Glutamatergic neuron (in vitro differentiated cells): ENCODE data around the gene MYLK2. TPM values are rescaled to one million over a fixed set of nuclear protein-coding genes. Genes with fewer than 3 reads are reported as not detected.

Source experiments
- DNase-seq: peaks from one replicate; pipeline ENCODE4 v3.0.0; 2022
- H3K27ac Mint-ChIP-seq: one replicate; pipeline ENCODE4 v1.8.0; 2020; ENCODE audit warnings: mild to moderate bottlenecking, mixed read lengths, inconsistent platforms; ENCODE audit not compliant: unreplicated experiment
- H3K27me3 Mint-ChIP-seq: one replicate; pipeline ENCODE4 v1.8.0; 2020; ENCODE audit warnings: mild to moderate bottlenecking, moderate library complexity, mixed read lengths, inconsistent platforms; ENCODE audit not compliant: unreplicated experiment
- H3K36me3 Mint-ChIP-seq: one replicate; pipeline ENCODE4 v1.8.0; 2020; ENCODE audit warnings: mild to moderate bottlenecking, mixed read lengths, inconsistent platforms; ENCODE audit not compliant: unreplicated experiment
- H3K4me1 Mint-ChIP-seq: one replicate; pipeline ENCODE4 v1.8.0; 2020; ENCODE audit warnings: mild to moderate bottlenecking, low read depth, mixed read lengths, inconsistent platforms; ENCODE audit not compliant: unreplicated experiment
- H3K4me3 Mint-ChIP-seq: one replicate; pipeline ENCODE4 v1.8.0; 2020; ENCODE audit warnings: mild to moderate bottlenecking, mixed read lengths, inconsistent platforms; ENCODE audit not compliant: unreplicated experiment
- H3K9me3 Mint-ChIP-seq: one replicate; pipeline ENCODE4 v1.8.0; 2020; ENCODE audit warnings: mild to moderate bottlenecking, moderate library complexity, mixed read lengths, inconsistent platforms; ENCODE audit not compliant: unreplicated experiment
- total RNA-seq: library from RNA; stranded (reverse); fragmentation: NEBNext Ultra II Directional; extraction: Animal tissue kit (Norgen Biotek cat#: 25700); gene quantifications from one replicate; pipeline ENCODE4 v1.2.1, GENCODE V29; 2021; ENCODE audit not compliant: unreplicated experiment
- TF ChIP-seq, protein P1 (sequence below): fragments of 200-600 bp; sonication (generic); IDR thresholded peaks from one replicate; pipeline ENCODE4 v1.5.0; 2021; ENCODE audit not compliant: partially characterized antibody, unreplicated experiment

Gene MYLK2
- total RNA-seq, 1 donor from 2014 or later, result 0.69 TPM

DNA sequence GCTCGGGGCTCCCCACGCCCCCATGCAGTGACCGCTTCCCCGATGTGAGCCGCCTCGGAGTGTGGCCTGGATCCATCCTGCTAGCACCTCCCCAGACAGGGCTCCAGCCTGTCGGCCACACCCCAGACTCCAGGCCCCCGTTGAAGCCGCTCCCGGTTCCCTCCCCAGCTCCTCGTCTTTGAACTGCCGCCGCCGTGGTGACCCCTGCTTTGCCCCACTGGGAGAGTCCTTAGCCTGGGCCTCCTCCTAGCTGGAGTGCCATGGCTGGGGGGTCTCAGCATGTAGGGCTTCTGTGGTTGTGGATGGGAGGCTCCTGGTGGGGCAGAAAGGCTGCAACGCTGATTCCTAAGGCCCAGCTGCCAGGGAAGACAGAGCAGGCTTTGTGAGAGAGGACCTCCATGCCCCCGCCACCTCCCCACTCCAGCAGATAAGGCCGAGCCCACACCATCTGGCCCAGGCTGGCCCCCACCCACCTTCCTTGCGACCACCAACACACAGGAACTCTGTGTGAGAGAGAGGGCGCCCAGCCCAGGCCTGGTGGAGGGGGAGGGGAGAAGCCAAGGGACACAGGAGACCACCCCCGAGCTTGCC lies 14.9 kb downstream of the MYLK2 start:
- Mint-ChIP-seq H3K36me3 (no peaks in the 10 kb centered on the region), H3K4me1 (peaks cover 23% of the 10 kb centered on the region), H3K4me3 (no peak overlapping the region), H3K9me3 (peaks cover 7% of the 10 kb centered on the region), H3K27me3 (peaks cover 5% of the 10 kb centered on the region), H3K27ac (no peak overlapping the region)
- peak; percentile 58 for DNase-seq
- TF ChIP-seq, protein P1, sequence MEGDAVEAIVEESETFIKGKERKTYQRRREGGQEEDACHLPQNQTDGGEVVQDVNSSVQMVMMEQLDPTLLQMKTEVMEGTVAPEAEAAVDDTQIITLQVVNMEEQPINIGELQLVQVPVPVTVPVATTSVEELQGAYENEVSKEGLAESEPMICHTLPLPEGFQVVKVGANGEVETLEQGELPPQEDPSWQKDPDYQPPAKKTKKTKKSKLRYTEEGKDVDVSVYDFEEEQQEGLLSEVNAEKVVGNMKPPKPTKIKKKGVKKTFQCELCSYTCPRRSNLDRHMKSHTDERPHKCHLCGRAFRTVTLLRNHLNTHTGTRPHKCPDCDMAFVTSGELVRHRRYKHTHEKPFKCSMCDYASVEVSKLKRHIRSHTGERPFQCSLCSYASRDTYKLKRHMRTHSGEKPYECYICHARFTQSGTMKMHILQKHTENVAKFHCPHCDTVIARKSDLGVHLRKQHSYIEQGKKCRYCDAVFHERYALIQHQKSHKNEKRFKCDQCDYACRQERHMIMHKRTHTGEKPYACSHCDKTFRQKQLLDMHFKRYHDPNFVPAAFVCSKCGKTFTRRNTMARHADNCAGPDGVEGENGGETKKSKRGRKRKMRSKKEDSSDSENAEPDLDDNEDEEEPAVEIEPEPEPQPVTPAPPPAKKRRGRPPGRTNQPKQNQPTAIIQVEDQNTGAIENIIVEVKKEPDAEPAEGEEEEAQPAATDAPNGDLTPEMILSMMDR, result no peak

DNA sequence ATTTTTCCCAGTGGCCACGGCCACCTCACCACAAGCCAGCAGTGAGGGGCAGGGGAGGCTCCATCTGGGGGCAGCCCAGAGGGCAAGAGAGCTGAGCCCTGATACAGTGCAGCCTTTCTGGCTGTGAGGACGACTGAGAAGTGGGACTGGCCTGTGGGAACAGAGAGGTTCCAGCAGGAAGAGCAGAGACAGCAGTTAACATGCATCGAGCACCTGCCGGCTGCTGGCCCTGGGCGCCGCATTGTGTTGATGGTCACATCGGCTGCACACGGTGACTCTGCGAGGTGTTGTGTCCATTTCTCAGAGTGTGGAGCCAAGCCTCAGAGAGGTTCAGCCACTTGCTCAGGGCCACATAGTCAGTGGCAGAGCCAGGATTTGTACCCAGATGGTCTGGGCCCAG lies 16.4 kb downstream of the MYLK2 start:
- peaks cover 7% of the 10 kb centered on the region for H3K9me3 Mint-ChIP-seq
- no peak overlapping the region for H3K4me3 Mint-ChIP-seq
- TF ChIP-seq, protein P1, result no peak
- no peaks in the 10 kb centered on the region for H3K36me3 Mint-ChIP-seq
- H3K27me3 Mint-ChIP-seq, result peaks cover 5% of the 10 kb centered on the region
- H3K27ac Mint-ChIP-seq, result no peak overlapping the region
- H3K4me1 Mint-ChIP-seq, result peaks cover 14% of the 10 kb centered on the region
- no peak for DNase-seq

DNA sequence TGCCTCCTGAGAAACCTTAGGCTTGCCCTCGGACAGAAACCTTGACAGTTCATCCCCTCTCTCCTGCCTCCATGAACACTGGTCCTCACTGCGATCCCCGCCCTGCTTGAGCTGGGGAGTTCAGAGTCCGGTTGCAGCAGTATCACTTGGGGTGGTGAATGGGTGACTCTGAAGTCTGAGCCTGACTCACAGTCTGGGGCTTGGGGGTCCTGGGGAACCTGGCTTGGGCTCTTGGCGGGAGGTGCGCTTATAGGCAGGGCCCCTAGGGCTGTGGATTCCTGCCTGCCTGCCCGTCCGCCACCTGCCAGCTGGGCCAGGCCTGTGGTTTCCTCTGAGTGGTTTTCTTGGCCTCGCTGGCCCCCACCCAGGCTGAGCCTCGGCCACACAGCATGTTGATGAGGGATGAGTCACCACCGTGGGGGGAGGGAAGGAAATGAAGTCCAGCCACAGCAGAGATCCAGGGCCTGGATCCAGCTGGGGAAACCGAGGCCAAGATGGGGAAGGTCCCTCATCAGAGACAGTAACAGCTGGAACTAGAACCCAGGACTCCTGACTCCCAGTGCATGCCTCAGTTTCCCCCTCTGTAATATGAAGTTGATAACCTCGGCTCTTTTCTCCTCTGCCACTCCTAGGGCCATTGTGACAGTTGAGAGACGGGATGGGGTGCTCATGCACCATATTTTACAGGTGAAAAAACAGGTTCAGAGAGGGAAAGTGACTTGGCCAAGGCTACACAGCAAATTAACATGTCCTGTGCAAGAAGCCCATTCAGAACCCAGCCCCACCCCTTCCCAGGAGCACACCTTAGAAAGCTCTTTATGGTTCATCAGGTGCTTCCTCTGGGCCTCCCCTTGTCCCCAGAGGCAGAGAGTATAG lies 17.1 kb downstream of the MYLK2 start:
- TF ChIP-seq, protein P1, result no peak
- no peak overlapping the region for H3K4me3 Mint-ChIP-seq
- H3K36me3 Mint-ChIP-seq, result no peaks in the 10 kb centered on the region
- peaks cover 7% of the 10 kb centered on the region for H3K9me3 Mint-ChIP-seq
- no peak for DNase-seq
- peaks cover 14% of the 10 kb centered on the region for H3K4me1 Mint-ChIP-seq
- peaks cover 5% of the 10 kb centered on the region for H3K27me3 Mint-ChIP-seq
- H3K27ac Mint-ChIP-seq, result no peak overlapping the region

DNA sequence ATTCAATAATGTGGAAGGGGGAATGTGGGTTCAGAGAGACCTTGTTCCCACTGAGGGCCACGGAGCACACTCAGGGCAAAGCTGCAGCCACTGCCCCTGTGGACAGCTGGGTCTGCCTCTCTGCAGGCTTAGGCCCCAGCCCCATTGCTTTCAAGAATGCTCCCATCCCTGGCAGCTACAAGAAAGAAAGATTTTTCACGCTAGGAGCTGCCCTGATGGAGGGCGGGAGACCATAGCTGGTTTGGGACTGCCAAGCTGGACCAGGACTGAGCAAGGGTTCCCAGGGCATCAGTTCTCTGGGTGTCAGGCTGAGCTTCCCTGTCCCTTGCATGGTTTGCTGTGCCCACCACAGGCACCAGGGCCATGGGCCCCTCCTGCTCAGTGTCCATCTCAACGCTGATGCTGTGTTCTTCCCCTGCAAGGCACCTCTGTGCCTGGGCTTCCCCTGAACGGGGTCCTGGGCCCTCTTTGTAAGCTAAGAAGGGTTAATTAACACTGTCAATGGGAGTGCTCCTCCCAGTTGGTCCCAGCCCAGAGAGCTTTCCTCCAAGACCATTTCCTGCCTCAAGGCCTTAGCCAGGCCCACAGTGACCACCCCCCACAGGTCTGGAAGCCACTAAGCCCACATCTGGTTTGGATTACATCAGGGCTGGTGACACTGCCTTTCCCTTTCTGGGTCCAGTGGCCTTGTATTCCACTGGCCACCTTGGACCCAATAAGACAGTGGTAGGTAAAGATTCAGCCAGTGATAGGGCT lies 17.9 kb downstream of the MYLK2 start:
- Mint-ChIP-seq H3K27me3 (peaks cover 5% of the 10 kb centered on the region), H3K9me3 (peaks cover 7% of the 10 kb centered on the region), H3K4me3 (no peak overlapping the region), H3K36me3 (no peaks in the 10 kb centered on the region), H3K4me1 (peaks cover 14% of the 10 kb centered on the region), H3K27ac (no peak overlapping the region)
- no peak for DNase-seq
- TF ChIP-seq, protein P1, result no peak
